AG04449 (cell line): Measurements from ENCODE around the gene ZBTB11.

Source experiments
- CTCF ChIA-PET: fragments of 350-600 bp; formaldehyde crosslinking; extraction: SDS; loops from one replicate; lab custom pipeline; 2021; ENCODE audit warnings: antibody characterized with exemption; lab: Yijun Ruan, JAX
- POLR2A ChIA-PET: fragments of 400-600, 350-600 bp; formaldehyde crosslinking; extraction: SDS; loops from one replicate; lab custom pipeline; 2020; ENCODE audit warnings: antibody characterized with exemption, inconsistent platforms; lab: Yijun Ruan, JAX
- DNase-seq: peaks from one replicate; pipeline ENCODE4 v3.0.0-alpha.2; 2010; ENCODE audit warnings: low read depth, low spot score
- H3K4me3 ChIP-seq: 2 replicates; pipeline ENCODE4 v1.5.1; 2011; ENCODE audit warnings: low read depth, mild to moderate bottlenecking, control low read depth, low read length
- TF ChIP-seq, protein P1 (sequence below): IDR thresholded peaks from one replicate; pipeline ENCODE4 v1.5.1; 2011; ENCODE audit warnings: mild to moderate bottlenecking, moderate library complexity, low read length, control low read depth, inconsistent platforms; ENCODE audit not compliant: insufficient read depth; ENCODE audit errors: missing control alignments

ZBTB11 gene

DNA sequence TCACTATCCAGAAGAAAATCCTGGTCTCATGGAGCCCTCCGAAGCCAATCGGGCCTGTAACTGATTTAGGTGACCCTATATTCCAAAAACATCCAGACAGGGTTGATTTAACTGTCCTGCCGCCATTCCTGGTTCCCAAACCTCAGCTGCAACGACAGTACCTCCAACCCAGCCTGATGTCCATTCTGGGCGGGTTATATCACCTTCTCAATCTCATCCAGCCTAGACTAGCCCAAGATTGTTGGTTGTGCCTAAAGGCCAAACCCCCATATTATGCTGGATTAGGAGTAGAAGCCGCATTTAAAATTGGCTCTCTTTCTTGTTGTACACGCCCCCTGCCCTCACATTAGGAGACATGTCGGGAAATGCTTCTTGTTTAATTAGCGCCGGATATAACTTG, 36.7 kb downstream of the ZBTB11 start:
- ChIA-PET POLR2A (no interaction called here), CTCF (interaction anchor here (1.4 to 1.6 kb wide), 2 partner anchors 16 to 23 kb away, joined by 4 read pairs; no protein-coding TSS in a partner anchor)
- no peak for DNase-seq
- TF ChIP-seq, protein P1, sequence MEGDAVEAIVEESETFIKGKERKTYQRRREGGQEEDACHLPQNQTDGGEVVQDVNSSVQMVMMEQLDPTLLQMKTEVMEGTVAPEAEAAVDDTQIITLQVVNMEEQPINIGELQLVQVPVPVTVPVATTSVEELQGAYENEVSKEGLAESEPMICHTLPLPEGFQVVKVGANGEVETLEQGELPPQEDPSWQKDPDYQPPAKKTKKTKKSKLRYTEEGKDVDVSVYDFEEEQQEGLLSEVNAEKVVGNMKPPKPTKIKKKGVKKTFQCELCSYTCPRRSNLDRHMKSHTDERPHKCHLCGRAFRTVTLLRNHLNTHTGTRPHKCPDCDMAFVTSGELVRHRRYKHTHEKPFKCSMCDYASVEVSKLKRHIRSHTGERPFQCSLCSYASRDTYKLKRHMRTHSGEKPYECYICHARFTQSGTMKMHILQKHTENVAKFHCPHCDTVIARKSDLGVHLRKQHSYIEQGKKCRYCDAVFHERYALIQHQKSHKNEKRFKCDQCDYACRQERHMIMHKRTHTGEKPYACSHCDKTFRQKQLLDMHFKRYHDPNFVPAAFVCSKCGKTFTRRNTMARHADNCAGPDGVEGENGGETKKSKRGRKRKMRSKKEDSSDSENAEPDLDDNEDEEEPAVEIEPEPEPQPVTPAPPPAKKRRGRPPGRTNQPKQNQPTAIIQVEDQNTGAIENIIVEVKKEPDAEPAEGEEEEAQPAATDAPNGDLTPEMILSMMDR = no peak
- no peak overlapping the region for H3K4me3 ChIP-seq

DNA sequence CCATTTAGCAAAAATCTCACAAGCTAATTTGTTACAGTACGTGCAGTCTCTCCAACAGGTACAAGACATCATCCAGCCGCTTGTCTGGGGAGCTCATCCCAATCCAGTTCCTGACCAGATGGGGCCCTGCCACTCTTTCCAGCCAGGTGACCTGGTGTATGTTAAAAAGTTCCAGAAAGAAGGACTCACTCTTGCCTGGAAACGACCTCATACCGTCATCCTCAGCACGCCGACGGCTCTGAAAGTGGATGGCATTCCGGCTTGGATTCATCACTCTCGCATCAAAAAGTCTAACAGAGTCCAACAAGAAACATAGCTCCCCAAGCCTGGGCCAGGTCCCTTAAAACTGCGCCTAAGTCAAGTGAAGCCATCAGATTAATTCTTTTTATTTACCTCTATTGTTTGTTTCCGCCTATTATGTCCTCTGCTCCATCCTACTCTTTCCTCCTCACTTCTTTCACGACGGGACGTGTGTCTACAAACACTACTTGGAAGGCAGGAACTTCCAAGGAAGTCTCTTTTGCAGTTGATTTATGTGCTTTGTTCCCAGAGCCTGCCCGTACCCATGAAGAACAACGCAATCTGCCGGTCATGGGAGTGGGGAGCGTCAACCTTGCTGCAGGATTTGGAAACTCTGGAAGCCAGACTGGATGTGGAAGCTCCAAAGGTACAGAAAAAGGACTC, 37.5 kb downstream of the ZBTB11 start:
- DNase-seq = no peak
- TF ChIP-seq, protein P1 = no peak
- POLR2A ChIA-PET = no interaction called here
- CTCF ChIA-PET = interaction anchor here (1.0 to 1.6 kb wide), 4 partner anchors 9 to 24 kb away, joined by 4 to 5 read pairs (median 4); no protein-coding TSS in a partner anchor
- no peak overlapping the region for H3K4me3 ChIP-seq

DNA sequence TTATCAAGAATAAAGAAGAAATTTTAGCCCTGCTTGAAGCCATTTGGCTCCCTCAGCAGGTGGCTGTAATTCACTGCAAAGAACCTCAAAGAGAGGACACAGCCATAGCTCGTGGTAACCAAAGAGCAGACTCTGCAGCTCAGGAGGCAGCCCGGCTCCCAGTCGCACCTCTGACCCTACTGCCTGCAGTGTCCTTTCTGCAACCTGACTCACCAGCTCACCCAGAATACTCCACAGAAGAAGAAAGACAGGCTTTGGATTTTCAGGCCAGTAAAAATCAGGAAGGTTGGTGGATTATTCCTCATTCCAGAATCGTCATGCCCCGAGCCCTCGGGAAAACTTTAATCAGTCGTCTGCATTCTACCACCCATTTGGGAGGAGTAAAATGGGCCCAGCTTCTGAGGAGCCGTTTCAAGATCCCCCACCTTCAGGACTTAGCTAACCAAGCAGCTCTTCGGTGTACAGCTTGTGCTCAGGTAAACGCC, 38.6 kb downstream of the ZBTB11 start:
- no peak overlapping the region for H3K4me3 ChIP-seq
- TF ChIP-seq, protein P1 = no peak
- DNase-seq = no peak
- ChIA-PET CTCF (interaction anchor here (1.0 to 1.5 kb wide), 6 partner anchors 8 to 47 kb away, joined by 3 to 5 read pairs (median 4); no protein-coding TSS in a partner anchor), POLR2A (no interaction called here)

DNA sequence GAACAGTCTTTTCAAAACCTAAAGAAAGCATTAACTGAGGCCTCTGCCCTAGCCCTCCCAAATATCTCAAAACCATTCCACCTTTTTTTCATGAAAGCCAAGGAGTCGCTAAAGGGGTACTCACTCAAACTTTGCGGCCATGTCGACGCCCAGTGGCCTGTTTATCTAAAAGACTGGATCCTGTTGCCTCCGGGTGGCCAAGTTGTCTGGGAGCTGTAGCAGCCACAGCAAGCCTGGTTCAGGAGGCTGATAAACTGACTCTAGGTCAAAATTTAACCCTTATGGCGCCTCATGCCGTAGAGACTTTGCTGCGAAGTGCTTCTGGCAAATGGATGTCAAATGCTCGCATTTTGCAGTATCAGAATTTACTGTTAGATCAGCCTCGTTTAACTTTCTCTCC, 39.5 kb downstream of the ZBTB11 start:
- CTCF ChIA-PET = interaction anchor here (1.0 to 2.7 kb wide), 5 partner anchors 11 to 46 kb away, joined by 3 to 12 read pairs (median 4); no protein-coding TSS in a partner anchor
- POLR2A ChIA-PET = no interaction called here
- DNase-seq = no peak
- H3K4me3 ChIP-seq = no peak overlapping the region
- TF ChIP-seq, protein P1 = no peak

DNA sequence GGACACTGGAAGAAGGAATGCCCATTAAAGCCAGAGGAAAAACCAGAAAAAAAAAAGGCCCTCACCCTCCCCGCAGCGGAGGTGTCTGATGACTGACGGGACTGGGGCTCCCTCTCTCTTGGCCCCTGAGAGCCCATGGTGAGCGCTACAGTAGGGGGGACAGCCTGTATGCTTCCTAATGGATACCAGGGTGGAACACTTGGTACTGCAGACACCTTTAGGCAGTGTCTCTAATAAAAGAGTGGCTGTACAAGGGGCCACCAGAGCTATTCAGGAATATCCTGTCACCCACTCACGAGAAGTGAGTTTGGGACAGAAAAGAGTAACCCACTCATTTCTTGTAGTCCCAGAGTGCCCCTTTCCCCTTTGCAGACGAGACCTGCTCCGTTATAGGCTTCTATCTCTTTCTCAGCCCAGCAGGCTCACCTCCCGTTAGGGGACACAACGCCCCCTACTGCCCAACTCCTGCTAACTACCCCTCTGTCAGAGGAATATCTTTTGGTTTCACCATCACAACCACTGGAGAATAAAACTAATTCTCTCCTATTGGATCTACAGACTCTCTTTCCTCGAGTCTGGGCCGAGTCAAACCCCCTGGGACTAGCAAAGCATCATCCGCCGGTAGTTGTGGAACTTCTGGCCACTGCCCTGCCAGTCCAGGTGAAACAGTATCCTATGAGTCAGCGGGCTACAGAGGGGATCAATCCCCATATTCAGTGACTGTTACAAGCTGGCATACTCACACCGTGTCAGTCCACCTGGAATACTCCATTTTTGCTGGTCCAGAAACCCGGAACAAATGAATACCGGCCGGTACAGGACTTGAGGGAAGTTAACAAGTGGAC, 40.8 kb downstream of the ZBTB11 start:
- ChIA-PET CTCF (interaction anchor here (0.6 to 2.7 kb wide), 7 partner anchors 8 to 28 kb away, joined by 3 to 12 read pairs (median 4); no protein-coding TSS in a partner anchor), POLR2A (no interaction called here)
- H3K4me3 ChIP-seq = no peak overlapping the region
- TF ChIP-seq, protein P1 = peak; percentile 44
- no peak for DNase-seq
